Keratinocyte (primary cell): ENCODE results near the gene PCDHAC2.

Experiments
- EZH2 ChIP-seq: IDR thresholded peaks from one replicate; pipeline ENCODE4 v1.6.1; 2012; ENCODE audit warnings: inconsistent platforms, mild to moderate bottlenecking, low read length, moderate library complexity
- TF ChIP-seq, protein P1 (sequence below), 3 experiments: IDR thresholded peaks in 1 of 3; conservative IDR thresholded peaks in 1 of 3; optimal IDR thresholded peaks in 1 of 3; 2 replicates in 2 of 3; 3 replicates in 1 of 3; pipeline versions ENCODE3 to v1.5.1; 2011; ENCODE audit warnings: low read length in 3 of 3, mild to moderate bottlenecking in 3 of 3, moderate library complexity in 2 of 3, control low read depth in 1 of 3, inconsistent platforms in 1 of 3; ENCODE audit not compliant: insufficient read depth in 2 of 3; ENCODE audit errors: extremely low read depth in 1 of 3

GRCh38 chr5:141001446-141001843 is 35.2 kb downstream of the PCDHAC2 start:
- TF ChIP-seq, protein P1, sequence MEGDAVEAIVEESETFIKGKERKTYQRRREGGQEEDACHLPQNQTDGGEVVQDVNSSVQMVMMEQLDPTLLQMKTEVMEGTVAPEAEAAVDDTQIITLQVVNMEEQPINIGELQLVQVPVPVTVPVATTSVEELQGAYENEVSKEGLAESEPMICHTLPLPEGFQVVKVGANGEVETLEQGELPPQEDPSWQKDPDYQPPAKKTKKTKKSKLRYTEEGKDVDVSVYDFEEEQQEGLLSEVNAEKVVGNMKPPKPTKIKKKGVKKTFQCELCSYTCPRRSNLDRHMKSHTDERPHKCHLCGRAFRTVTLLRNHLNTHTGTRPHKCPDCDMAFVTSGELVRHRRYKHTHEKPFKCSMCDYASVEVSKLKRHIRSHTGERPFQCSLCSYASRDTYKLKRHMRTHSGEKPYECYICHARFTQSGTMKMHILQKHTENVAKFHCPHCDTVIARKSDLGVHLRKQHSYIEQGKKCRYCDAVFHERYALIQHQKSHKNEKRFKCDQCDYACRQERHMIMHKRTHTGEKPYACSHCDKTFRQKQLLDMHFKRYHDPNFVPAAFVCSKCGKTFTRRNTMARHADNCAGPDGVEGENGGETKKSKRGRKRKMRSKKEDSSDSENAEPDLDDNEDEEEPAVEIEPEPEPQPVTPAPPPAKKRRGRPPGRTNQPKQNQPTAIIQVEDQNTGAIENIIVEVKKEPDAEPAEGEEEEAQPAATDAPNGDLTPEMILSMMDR (optimal IDR thresholded peaks at IDR 0.05 in 1 of 3, IDR thresholded peaks at IDR 0.05 in 1 of 3, conservative IDR thresholded peaks at IDR 0.05 in 1 of 3; ENCODE audit: extremely low read depth in 1 of 3, insufficient read depth in 2 of 3, low read length in 3 of 3), result no peak
- no peak for TF ChIP-seq EZH2
